Measurements from ENCODE around the gene HES1. TPM values are rescaled to one million over a fixed set of nuclear protein-coding genes. Genes with fewer than 3 reads are reported as not detected.

The HES1 gene
- total RNA-seq, 1 donor from 2014 or later, result 99.9 TPM

- Mint-ChIP-seq H3K27ac (no peak overlapping the region), H3K4me3 (no peak overlapping the region), H3K9me3 (no peaks in the 10 kb centered on the region), H3K4me1 (peaks cover 44% of the 10 kb centered on the region), H3K27me3 (ENCODE audit: low read depth) (peaks cover under 1% of the 10 kb centered on the region), H3K36me3 (no peaks in the 10 kb centered on the region)
- no peak for TF ChIP-seq CTCF (IDR thresholded peaks at IDR 0.05; ENCODE audit: unreplicated experiment)
- DNase-seq (ENCODE audit: low spot score in 2 of 2, unreplicated experiment in 2 of 2), result no peak
These were observed 42.1 kb upstream of the HES1 start for GRCh38 chr3:194093842-194094241.

- Mint-ChIP-seq H3K4me1 (peaks cover 36% of the 10 kb centered on the region), H3K4me3 (no peak overlapping the region), H3K36me3 (no peaks in the 10 kb centered on the region), H3K27ac (no peak overlapping the region), H3K9me3 (no peaks in the 10 kb centered on the region), H3K27me3 (ENCODE audit: low read depth) (peaks cover 8% of the 10 kb centered on the region)
- no peak for TF ChIP-seq CTCF (IDR thresholded peaks at IDR 0.05; ENCODE audit: unreplicated experiment)
- no peak for DNase-seq (ENCODE audit: low spot score in 2 of 2, unreplicated experiment in 2 of 2)
These were observed 40.5 kb upstream of the HES1 start for GRCh38 chr3:194095464-194095863.

DNA sequence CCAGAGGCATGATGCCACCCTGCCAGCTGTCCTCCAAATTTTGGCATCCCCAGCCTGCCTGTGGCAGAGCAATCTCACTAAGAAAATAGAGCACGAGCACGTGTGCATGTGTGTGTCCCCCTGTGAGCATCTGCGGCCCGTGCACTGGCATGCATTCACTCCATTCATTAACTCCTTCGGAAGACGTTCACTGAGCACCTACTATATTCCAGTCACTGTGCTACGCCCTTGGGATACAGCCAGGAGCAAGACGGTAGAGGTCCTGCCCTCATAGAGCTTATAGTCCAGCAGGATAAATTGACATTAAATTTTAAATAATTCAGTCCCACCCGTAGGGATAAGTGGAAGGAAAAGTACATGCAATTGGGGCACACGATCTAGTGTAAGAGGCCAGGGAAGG, 40.0 kb upstream of the HES1 start:
- H3K9me3 Mint-ChIP-seq, result no peaks in the 10 kb centered on the region
- no peak overlapping the region for H3K27ac Mint-ChIP-seq
- no peak for TF ChIP-seq CTCF (IDR thresholded peaks at IDR 0.05; ENCODE audit: unreplicated experiment)
- H3K4me3 Mint-ChIP-seq, result no peak overlapping the region
- H3K27me3 Mint-ChIP-seq (ENCODE audit: low read depth), result peaks cover 8% of the 10 kb centered on the region
- H3K4me1 Mint-ChIP-seq, result peaks cover 35% of the 10 kb centered on the region
- no peaks in the 10 kb centered on the region for H3K36me3 Mint-ChIP-seq
- DNase-seq (ENCODE audit: low spot score in 2 of 2, unreplicated experiment in 2 of 2), result no peak

- no peak for TF ChIP-seq CTCF (IDR thresholded peaks at IDR 0.05; ENCODE audit: unreplicated experiment)
- DNase-seq (ENCODE audit: low spot score in 2 of 2, unreplicated experiment in 2 of 2), result no peak
- no peaks in the 10 kb centered on the region for H3K36me3 Mint-ChIP-seq
- H3K27me3 Mint-ChIP-seq (ENCODE audit: low read depth), result peaks cover 8% of the 10 kb centered on the region
- H3K27ac Mint-ChIP-seq, result no peak overlapping the region
- no peaks in the 10 kb centered on the region for H3K9me3 Mint-ChIP-seq
- H3K4me3 Mint-ChIP-seq, result no peak overlapping the region
- H3K4me1 Mint-ChIP-seq, result peaks cover 25% of the 10 kb centered on the region
These were observed 38.6 kb upstream of the HES1 start for GRCh38 chr3:194097141-194097882.

GRCh38 chr3:194098081-194098842, 37.7 kb upstream of the HES1 start:
- TF ChIP-seq CTCF (IDR thresholded peaks at IDR 0.05; ENCODE audit: unreplicated experiment), result no peak
- Mint-ChIP-seq H3K27me3 (ENCODE audit: low read depth) (peaks cover 10% of the 10 kb centered on the region), H3K27ac (no peak overlapping the region), H3K4me3 (no peak overlapping the region), H3K4me1 (peaks cover 18% of the 10 kb centered on the region), H3K9me3 (no peaks in the 10 kb centered on the region), H3K36me3 (no peaks in the 10 kb centered on the region)
- DNase-seq (ENCODE audit: low spot score in 2 of 2, unreplicated experiment in 2 of 2), result no peak
